Immature natural killer cell (primary cell): ENCODE data around the gene PRSS35. TPM values are rescaled to one million over a fixed set of nuclear protein-coding genes. Genes with fewer than 3 reads are reported as not detected.

Experiments
- DNase-seq, 3 donors: peaks; one replicate each; pipeline ENCODE4 v3.0.0; 2022; ENCODE audit warnings: mixed read lengths in 1 of 3
- H3K27ac Mint-ChIP-seq, 6 donors: one replicate each; pipeline ENCODE4 v1.8.0; 2020; ENCODE audit warnings: mixed read lengths in 6 of 6, mild to moderate bottlenecking in 5 of 6, inconsistent platforms in 4 of 6, moderate library complexity in 3 of 6
- H3K27me3 Mint-ChIP-seq, 3 donors: one replicate each; pipeline ENCODE4 v1.8.0; 2020 to 2021; ENCODE audit warnings: low read depth in 3 of 3, mild to moderate bottlenecking in 3 of 3, mixed read lengths in 3 of 3, moderate library complexity in 3 of 3, inconsistent platforms in 1 of 3
- H3K36me3 Mint-ChIP-seq, 3 donors: one replicate each; pipeline ENCODE4 v1.8.0; 2020; ENCODE audit warnings: mixed read lengths in 3 of 3, inconsistent platforms in 2 of 3, mild to moderate bottlenecking in 2 of 3
- H3K4me1 Mint-ChIP-seq, 2 donors: one replicate each; pipeline ENCODE4 v1.8.0; 2020; ENCODE audit warnings: inconsistent platforms in 2 of 2, mild to moderate bottlenecking in 2 of 2, mixed read lengths in 2 of 2, moderate library complexity in 1 of 2
- H3K4me3 Mint-ChIP-seq, 5 donors: one replicate each; pipeline ENCODE4 v1.8.0; 2020; ENCODE audit warnings: mild to moderate bottlenecking in 5 of 5, mixed read lengths in 5 of 5, inconsistent platforms in 3 of 5, moderate library complexity in 3 of 5
- H3K9me3 Mint-ChIP-seq, 6 donors: one replicate each; pipeline ENCODE4 v1.8.0; 2020; ENCODE audit warnings: mild to moderate bottlenecking in 6 of 6, mixed read lengths in 6 of 6, inconsistent platforms in 4 of 6, moderate library complexity in 3 of 6
- polyA plus RNA-seq, 3 donors: library from polyadenylated mRNA; unstranded; fragments of 300-500 nt; fragmentation: Illumina TruSeq; gene quantifications; one replicate each; pipeline ENCODE4 v1.2.3, GENCODE V29; 2021

Gene PRSS35
- polyA plus RNA-seq, 3 donors from 2014 or later, result 0.16 to 0.30 TPM; not detected in 1

- peak overlapping the region; percentile 34 to 66 (median 46) for H3K4me3 Mint-ChIP-seq
- H3K27me3 Mint-ChIP-seq, result peaks cover 0 to 4% (median 3%) of the 10 kb centered on the region in 3 donors
- peaks cover 28 to 30% of the 10 kb centered on the region in 2 donors for H3K4me1 Mint-ChIP-seq
- peak; percentile 31 to 43 (median 38) for DNase-seq
- peaks cover 0 to 7% (median 0%) of the 10 kb centered on the region in 3 donors for H3K36me3 Mint-ChIP-seq
- no peaks in the 10 kb centered on the region for H3K9me3 Mint-ChIP-seq
- H3K27ac Mint-ChIP-seq, result peak overlapping the region in 2 of 6 donors; percentile 1
Observed at GRCh38 chr6:83488448-83488847, 23.9 kb upstream of the PRSS35 start.

DNA sequence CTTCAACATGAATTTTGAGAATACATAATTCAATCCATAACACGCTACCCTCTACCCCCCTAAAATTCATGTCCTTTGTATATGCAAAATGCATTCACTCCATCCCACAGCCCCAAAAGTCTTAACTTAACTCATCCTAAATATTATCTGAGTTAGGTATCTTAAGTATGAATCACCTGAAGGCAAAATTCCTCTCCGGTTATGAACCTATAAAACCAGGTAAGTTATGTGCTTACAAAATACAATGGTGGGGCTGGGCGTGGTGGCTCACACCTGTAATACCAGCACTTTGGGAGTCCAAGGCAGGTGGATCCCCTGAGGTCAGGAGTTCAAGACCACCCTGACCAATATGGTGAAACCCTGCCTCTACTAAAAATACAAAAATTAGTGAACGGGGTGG is 23.5 kb upstream of the PRSS35 start:
- Mint-ChIP-seq H3K4me3 (peak overlapping the region; percentile 34 to 66 (median 46)), H3K4me1 (peaks cover 28 to 30% of the 10 kb centered on the region in 2 donors), H3K27ac (no peak overlapping the region)

DNA sequence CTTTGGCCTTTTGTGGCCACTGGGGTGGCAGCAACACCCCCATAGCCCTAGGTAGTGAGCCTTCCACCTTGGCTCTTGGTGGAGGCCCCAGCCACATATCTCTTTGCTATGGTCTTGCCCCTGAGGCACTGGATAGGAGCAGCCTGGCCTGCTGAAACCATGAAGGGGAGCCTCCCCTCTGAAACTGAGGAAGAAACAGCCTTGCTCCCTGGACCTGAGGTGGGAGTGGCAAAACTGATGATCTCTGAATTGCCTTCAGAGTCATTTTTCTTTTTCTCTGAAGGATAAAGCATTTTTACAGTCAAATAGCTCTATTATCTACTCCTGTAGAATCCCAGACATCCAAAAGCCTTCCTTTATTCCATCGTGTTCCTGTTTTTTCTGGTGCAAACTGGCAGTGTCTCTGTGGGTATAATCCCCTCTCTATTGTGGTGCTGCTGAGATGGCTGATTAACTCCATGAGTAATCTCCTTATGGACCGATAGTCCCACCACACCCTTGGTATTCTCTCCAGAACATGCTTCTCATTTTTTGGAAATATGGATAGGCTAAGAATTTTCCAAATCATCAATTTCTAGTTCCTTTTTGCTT is 22.0 kb upstream of the PRSS35 start:
- Mint-ChIP-seq H3K4me1 (peaks cover 28 to 30% of the 10 kb centered on the region in 2 donors), H3K9me3 (no peaks in the 10 kb centered on the region), H3K36me3 (peaks cover 0 to 7% (median 0%) of the 10 kb centered on the region in 3 donors), H3K4me3 (no peak overlapping the region), H3K27ac (no peak overlapping the region), H3K27me3 (peaks cover 0 to 7% (median 6%) of the 10 kb centered on the region in 3 donors)
- no peak for DNase-seq

More for the DNA sequence above, 23.5 kb upstream of the PRSS35 start:
- no peak for DNase-seq
- peaks cover 0 to 7% (median 0%) of the 10 kb centered on the region in 3 donors for H3K36me3 Mint-ChIP-seq
- no peaks in the 10 kb centered on the region for H3K9me3 Mint-ChIP-seq
- H3K27me3 Mint-ChIP-seq, result peaks cover 0 to 4% (median 3%) of the 10 kb centered on the region in 3 donors

DNA sequence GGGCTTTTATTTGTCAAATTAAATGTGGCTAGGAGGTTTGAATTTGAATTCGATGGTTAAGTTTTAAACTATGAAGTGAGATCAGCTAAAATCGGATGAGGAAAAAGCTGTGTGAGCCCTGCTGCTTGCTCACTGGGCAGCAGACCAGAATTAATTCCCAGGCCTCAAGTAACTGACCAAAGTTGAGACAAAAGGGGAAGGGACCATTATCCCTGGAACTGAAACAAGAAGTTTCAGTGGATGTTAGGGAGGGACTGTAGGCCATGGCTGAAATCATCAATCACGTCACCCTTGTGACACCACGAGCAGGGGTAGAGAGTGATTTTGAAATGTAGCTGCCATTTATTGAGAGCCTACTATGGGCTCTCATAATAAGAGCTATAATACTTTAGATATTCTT is 7.0 kb upstream of the PRSS35 start:
- no peak for DNase-seq
- Mint-ChIP-seq H3K36me3 (no peaks in the 10 kb centered on the region), H3K9me3 (no peaks in the 10 kb centered on the region), H3K27ac (no peak overlapping the region), H3K27me3 (peaks cover 0 to 7% (median 2%) of the 10 kb centered on the region in 3 donors), H3K4me1 (no peaks in the 10 kb centered on the region), H3K4me3 (no peak overlapping the region)

DNA sequence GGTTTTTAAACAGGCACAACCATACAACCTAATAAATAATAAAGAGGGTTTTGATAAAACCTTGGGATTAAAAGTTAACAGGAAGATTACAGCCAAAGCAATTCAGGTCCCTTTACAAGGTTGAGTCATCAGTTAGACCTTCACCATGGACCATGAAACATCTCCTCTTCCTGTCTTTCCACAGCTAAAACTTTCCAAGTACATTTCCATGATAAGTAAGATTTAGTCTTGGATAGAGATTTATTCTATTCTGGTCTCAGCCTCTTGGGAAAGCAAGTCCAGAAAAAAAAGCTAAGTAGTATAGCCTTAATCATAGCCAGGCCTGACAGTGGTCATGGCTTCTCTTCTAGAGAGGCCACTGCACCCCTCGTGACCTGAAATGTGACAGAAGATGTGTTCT is 2.9 kb upstream of the PRSS35 start:
- Mint-ChIP-seq H3K36me3 (no peaks in the 10 kb centered on the region), H3K27me3 (peaks cover 8 to 12% (median 9%) of the 10 kb centered on the region in 3 donors), H3K27ac (no peak overlapping the region), H3K4me3 (no peak overlapping the region), H3K4me1 (peaks cover 11 to 21% of the 10 kb centered on the region in 2 donors), H3K9me3 (no peaks in the 10 kb centered on the region)
- no peak for DNase-seq

DNA sequence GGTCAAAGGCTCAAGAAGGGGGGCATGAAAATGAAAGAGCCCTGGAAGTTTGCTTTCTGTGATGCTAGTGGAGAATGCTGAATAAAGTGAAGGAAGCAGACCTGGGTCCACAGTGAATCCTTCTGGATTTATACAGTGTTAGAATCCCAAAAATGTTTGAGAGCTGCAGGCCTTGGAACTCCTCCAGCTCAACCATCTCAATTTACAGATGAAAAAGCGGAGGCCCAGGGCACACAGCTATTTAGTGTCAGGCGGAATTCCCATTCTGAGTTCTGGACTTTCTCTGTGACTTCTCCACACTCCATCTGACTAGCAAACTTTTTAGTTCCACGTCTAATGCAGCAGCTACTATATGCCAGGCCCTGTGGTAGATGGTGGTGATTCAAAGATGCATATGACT is 1.5 kb upstream of the PRSS35 start:
- peaks cover 9 to 14% (median 12%) of the 10 kb centered on the region in 3 donors for H3K27me3 Mint-ChIP-seq
- H3K9me3 Mint-ChIP-seq, result no peaks in the 10 kb centered on the region
- H3K4me3 Mint-ChIP-seq, result no peak overlapping the region
- H3K4me1 Mint-ChIP-seq, result peaks cover 11 to 21% of the 10 kb centered on the region in 2 donors
- no peaks in the 10 kb centered on the region for H3K36me3 Mint-ChIP-seq
- no peak overlapping the region for H3K27ac Mint-ChIP-seq
- DNase-seq, result no peak

DNA sequence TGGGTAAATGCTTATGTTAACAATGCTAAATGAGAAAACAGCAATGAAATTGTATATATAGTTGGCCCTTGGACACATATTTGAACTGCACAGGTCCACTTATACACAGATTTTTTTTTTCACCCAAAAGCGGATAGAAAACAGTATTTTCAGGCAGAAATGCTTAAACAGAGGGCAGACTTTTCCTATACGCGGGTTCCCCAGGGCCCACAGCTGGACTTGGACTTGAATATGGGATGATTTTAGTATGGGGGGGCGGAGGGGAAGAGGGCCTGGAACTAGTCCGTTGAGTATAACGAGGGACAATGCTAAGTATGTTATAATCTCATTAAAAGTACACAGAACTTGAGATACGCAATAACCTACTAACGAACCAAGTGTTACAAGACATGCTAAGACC is 1.1 kb upstream of the PRSS35 start:
- peaks cover 9 to 14% (median 12%) of the 10 kb centered on the region in 3 donors for H3K27me3 Mint-ChIP-seq
- H3K4me3 Mint-ChIP-seq, result peak overlapping the region in 2 of 5 donors; percentile 33 to 65

DNA sequence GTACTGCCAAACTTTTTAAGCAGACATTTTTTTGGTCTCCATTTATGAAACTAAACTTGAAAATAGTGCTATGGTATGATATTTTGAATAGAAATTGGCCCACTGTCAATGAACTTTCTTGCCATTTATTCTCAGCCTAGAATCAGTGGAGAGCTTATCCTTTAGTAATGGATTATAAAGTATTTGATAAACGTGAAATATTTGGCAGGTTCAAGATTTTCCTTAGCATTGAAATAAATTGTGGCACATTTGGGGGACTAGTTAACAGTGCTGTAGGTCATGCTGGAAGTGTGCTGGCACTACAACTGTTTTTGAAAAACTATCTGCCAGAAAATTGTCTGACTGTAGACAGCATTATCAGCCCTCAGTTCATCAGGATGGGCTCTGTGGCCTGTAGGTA is 2.1 kb downstream of the PRSS35 start:
- Mint-ChIP-seq H3K27ac (no peak overlapping the region), H3K4me3 (no peak overlapping the region), H3K4me1 (peaks cover 11 to 21% of the 10 kb centered on the region in 2 donors), H3K9me3 (no peaks in the 10 kb centered on the region), H3K27me3 (peaks cover 6 to 14% (median 13%) of the 10 kb centered on the region in 3 donors), H3K36me3 (no peaks in the 10 kb centered on the region)
- no peak for DNase-seq

More for the DNA sequence above, 1.1 kb upstream of the PRSS35 start:
- H3K36me3 Mint-ChIP-seq, result no peaks in the 10 kb centered on the region
- no peaks in the 10 kb centered on the region for H3K9me3 Mint-ChIP-seq
- H3K4me1 Mint-ChIP-seq, result peaks cover 11 to 21% of the 10 kb centered on the region in 2 donors
- DNase-seq, result no peak
- H3K27ac Mint-ChIP-seq, result no peak overlapping the region

DNA sequence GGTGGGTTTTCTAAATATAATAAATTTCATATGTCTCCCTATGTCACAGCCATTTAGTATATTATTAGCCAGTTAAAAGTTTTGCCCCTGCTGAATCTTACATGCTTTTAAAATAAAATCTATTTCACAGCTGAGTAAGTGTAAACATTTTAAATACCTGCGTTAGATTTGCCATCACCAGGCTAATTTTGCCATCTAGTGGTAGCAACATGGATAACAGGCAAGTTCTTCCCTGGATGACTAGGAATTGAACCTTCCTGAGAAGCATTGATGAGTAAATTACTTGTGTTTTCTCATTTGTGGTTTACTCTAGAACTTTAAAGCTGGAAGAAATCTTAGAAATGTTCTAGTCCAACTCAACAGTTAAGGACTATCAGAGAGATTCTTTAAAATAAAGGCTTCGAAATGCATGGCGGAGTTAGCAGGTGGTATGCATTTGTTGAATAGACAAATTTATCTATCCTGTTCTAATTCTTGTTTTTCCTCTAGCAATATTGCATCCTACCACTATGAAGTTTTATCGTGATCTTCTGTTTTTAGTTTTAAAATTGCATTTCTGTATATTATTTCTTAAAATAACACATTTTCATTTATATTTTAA is 2.6 kb downstream of the PRSS35 start:
- H3K27me3 Mint-ChIP-seq, result peaks cover 6 to 14% (median 13%) of the 10 kb centered on the region in 3 donors
- H3K9me3 Mint-ChIP-seq, result no peaks in the 10 kb centered on the region
- no peaks in the 10 kb centered on the region for H3K36me3 Mint-ChIP-seq
- peaks cover 11 to 21% of the 10 kb centered on the region in 2 donors for H3K4me1 Mint-ChIP-seq
- DNase-seq, result peak; percentile 38 to 44 (median 41)
- no peak overlapping the region for H3K4me3 Mint-ChIP-seq
- H3K27ac Mint-ChIP-seq, result no peak overlapping the region

- no peak overlapping the region for H3K27ac Mint-ChIP-seq
- no peak overlapping the region for H3K4me3 Mint-ChIP-seq
- no peaks in the 10 kb centered on the region for H3K9me3 Mint-ChIP-seq
- H3K4me1 Mint-ChIP-seq, result peaks cover 3 to 7% of the 10 kb centered on the region in 2 donors
- DNase-seq, result no peak
- peaks cover 4 to 14% (median 9%) of the 10 kb centered on the region in 3 donors for H3K27me3 Mint-ChIP-seq
- no peaks in the 10 kb centered on the region for H3K36me3 Mint-ChIP-seq
Observed at GRCh38 chr6:83517500-83517899, 5.2 kb downstream of the PRSS35 start.

GRCh38 chr6:83518816-83519480 is 6.6 kb downstream of the PRSS35 start:
- Mint-ChIP-seq H3K27me3 (peaks cover 0 to 8% (median 8%) of the 10 kb centered on the region in 3 donors), H3K27ac (no peak overlapping the region), H3K9me3 (no peaks in the 10 kb centered on the region), H3K36me3 (no peaks in the 10 kb centered on the region), H3K4me1 (no peaks in the 10 kb centered on the region), H3K4me3 (no peak overlapping the region)
- no peak for DNase-seq

DNA sequence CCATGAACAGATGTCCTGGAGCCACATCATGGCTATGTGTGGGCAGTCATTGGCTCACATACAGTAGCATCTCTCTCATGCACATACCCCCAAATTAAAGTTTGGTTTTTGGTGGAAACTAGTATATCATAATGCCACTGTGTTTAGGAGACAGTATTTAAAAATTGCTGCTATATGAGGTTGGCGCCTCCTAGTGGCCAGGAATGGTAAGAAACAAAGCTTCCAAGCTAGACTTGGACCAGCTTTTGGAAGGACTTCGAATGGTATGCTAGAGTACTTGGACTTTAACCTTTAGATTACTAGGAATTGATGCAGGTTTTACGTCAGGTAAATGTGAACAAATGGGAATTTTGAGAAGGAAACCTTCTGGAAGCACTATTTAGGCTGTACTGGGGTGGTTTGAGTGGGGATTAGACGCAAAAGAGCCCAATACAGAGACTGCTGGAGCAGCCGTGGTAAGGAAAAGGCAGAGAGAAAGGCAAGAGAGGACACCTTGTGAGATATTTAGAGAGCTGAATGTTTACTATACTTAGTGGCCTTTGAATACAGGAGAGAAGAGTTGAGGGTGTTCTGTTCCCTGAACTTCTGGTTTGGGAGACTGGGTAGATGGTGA is 23.8 kb downstream of the PRSS35 start:
- H3K4me1 Mint-ChIP-seq, result no peaks in the 10 kb centered on the region
- peak; percentile 22 to 30 (median 30) for DNase-seq
- peaks cover 0 to 2% (median 0%) of the 10 kb centered on the region in 6 donors for H3K9me3 Mint-ChIP-seq
- no peaks in the 10 kb centered on the region for H3K36me3 Mint-ChIP-seq
- peaks cover 3 to 6% (median 4%) of the 10 kb centered on the region in 3 donors for H3K27me3 Mint-ChIP-seq
- no peak overlapping the region for H3K27ac Mint-ChIP-seq
- no peak overlapping the region for H3K4me3 Mint-ChIP-seq

DNA sequence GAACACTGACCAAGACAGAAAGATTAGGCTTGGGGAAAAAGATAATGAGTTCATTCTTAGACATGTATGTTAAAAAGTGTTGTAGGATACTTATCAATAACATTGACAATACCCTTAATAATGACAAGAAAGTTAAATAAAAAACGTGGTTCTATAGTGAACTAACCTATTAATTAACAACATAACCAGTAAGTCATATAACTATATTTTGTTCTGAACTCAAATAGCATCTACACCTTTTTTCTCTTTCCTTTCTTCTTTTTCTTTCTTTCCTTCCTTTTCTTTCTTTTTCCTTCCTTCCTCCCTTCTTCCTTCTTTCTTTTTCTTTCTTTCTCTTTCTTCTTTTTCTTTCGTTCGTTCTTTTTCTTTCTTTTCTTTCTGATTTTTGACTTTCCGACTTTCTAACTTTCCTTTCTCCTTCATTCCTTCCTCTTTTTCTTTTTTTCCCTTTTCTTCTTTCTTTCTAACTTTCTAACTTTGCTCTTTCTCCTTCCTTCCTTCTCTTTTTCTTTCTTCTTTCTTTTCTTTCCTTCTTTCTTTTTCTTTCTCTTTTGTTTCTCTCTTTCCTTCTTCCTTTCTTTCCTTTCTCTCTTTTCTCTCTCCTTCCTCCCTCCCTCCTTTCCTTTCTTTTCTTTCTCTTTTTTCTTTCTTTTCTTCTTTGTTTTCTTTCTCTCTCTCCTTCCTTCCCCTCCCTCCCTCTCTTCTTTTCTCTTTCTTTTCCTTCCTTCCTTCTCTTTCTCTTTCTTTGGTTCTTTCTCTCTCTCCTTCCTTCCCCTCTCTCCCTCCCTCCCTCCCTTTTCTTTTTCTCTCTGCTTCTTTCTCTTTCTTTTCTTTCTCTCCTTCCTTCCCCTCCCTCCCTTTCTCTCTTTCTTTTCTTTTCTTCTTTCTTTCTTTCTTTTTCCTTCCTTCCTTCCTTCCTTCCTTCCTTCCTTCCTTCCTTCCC is 24.6 kb downstream of the PRSS35 start:
- Mint-ChIP-seq H3K27me3 (peaks cover 3 to 7% (median 5%) of the 10 kb centered on the region in 3 donors), H3K36me3 (no peaks in the 10 kb centered on the region), H3K27ac (no peak overlapping the region), H3K4me3 (no peak overlapping the region), H3K9me3 (peaks cover 0 to 2% (median 0%) of the 10 kb centered on the region in 6 donors), H3K4me1 (no peaks in the 10 kb centered on the region)
- DNase-seq, result no peak
